OCI-LY3 (cell line): ENCODE data around the gene TBATA.

ENCODE experiments used
- EZH2phosphoT487 ChIP-seq: fragments of 200-600 bp; shearing (Covaris generic); IDR thresholded peaks from 2 replicates; pipeline ENCODE4 v1.6.1; 2018; ENCODE audit warnings: antibody characterized with exemption, mixed run types, low read depth
- TF ChIP-seq, protein P1 (sequence below): fragments of 200-600, 300-600 bp; sonication (generic); IDR thresholded peaks from 2 replicates; pipeline ENCODE4 v1.5.1; 2014; ENCODE audit warnings: antibody characterized with exemption, low read length, low read depth

DNA sequence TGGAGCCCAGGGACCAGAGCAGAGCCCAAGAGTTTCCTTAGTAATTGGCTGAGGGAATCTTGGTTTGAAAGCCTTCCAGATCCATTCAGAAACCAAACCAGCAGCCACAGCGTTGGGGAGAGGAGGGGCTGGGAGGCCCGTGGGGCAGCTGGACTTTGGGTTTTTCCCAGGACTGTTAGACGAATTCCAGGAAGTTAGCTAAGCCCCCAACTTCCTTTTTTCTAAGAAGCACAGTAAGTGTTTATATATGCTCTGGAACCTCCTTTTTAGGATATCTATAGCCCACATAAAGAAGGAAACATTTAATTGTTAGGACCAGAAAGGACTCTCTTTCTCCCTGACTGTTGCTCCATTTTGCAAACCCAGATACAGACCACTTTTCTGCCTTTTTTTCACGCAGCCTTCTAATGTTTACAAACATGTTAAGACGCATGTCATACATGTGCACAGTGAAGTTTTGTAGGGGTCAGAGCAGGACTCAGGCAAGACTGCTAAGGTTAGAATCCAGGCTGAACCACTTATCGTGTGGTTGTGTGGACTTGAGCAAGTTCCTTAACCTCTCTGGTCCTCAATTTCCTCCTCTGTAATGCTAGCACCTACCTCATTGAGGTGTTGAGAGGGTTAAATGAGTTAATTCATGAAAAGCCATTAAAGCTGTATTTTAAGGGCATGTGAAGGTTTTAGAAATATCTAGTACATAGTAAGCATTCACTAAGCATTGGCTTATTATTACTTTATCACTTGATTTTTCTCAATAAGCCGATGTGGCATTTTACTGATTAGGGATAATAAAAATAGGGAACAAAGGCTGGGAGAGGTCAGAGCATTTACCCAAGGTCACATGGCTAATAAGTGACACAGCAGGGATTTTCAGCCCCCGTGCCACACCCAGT, 42.4 kb downstream of the TBATA start:
- no peak for TF ChIP-seq EZH2phosphoT487
- TF ChIP-seq, protein P1, sequence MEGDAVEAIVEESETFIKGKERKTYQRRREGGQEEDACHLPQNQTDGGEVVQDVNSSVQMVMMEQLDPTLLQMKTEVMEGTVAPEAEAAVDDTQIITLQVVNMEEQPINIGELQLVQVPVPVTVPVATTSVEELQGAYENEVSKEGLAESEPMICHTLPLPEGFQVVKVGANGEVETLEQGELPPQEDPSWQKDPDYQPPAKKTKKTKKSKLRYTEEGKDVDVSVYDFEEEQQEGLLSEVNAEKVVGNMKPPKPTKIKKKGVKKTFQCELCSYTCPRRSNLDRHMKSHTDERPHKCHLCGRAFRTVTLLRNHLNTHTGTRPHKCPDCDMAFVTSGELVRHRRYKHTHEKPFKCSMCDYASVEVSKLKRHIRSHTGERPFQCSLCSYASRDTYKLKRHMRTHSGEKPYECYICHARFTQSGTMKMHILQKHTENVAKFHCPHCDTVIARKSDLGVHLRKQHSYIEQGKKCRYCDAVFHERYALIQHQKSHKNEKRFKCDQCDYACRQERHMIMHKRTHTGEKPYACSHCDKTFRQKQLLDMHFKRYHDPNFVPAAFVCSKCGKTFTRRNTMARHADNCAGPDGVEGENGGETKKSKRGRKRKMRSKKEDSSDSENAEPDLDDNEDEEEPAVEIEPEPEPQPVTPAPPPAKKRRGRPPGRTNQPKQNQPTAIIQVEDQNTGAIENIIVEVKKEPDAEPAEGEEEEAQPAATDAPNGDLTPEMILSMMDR = no peak
